HepG2 (cell line): ENCODE data around the gene HECTD4. TPM values are rescaled to one million over a fixed set of nuclear protein-coding genes. Genes with fewer than 3 reads are reported as not detected.

ENCODE experiments used
- CBX1 ChIP-seq: IDR thresholded peaks from one replicate; pipeline ENCODE4 v1.6.1; 2016; ENCODE audit warnings: antibody characterized with exemption, low read depth
- CHD4 ChIP-seq: fragments of 200-600 bp; sonication (generic); IDR thresholded peaks from 2 replicates; pipeline ENCODE4 v1.7.0; 2017; ENCODE audit warnings: mild to moderate bottlenecking, low read length, borderline replicate concordance
- GMEB1 ChIP-seq: sonication (generic); formaldehyde crosslinking; IDR thresholded peaks from 2 replicates; pipeline ENCODE4 v1.5.1; 2020; ENCODE audit warnings: missing genetic modification reagents, mild to moderate bottlenecking, borderline replicate concordance
- GMEB2 ChIP-seq: IDR thresholded peaks from 2 replicates; pipeline ENCODE4 v1.6.1; 2016; ENCODE audit warnings: missing biosample characterization, missing genetic modification reagents, low read depth
- GTF2F1 ChIP-seq: fragments of 150-350 bp; IDR thresholded peaks from 2 replicates; pipeline ENCODE4 v1.6.1; 2014; ENCODE audit warnings: low read length
- ISX ChIP-seq: sonication (generic); formaldehyde crosslinking; conservative IDR thresholded peaks from 2 replicates; pipeline ENCODE4 v1.5.0; 2020; ENCODE audit warnings: missing genetic modification reagents
- KDM2A ChIP-seq: sonication (generic); formaldehyde crosslinking; IDR thresholded peaks from 2 replicates; pipeline ENCODE4 v1.4.0; 2020; ENCODE audit warnings: low read depth, missing genetic modification reagents, borderline replicate concordance
- LCORL ChIP-seq, 2 experiments: fragments of 450-650 bp in 1 of 2; sonication (generic) in 1 of 2; formaldehyde crosslinking in 1 of 2; IDR thresholded peaks; 2 replicates each; pipeline versions ENCODE4 v1.5.0 to v1.6.1; 2017 to 2020; ENCODE audit warnings: antibody characterized with exemption in 1 of 2, missing genetic modification reagents in 1 of 2
- PITX1 ChIP-seq: sonication (generic); formaldehyde crosslinking; IDR thresholded peaks from 2 replicates; pipeline ENCODE4 v1.5.1; 2020; ENCODE audit warnings: mild to moderate bottlenecking, missing genetic modification reagents
- SNAI1 ChIP-seq: sonication (generic); formaldehyde crosslinking; IDR thresholded peaks from 2 replicates; pipeline ENCODE4 v1.5.0; 2020; ENCODE audit warnings: mild to moderate bottlenecking, missing genetic modification reagents, borderline replicate concordance
- TSC22D2 ChIP-seq: sonication (generic); formaldehyde crosslinking; IDR thresholded peaks from 2 replicates; pipeline ENCODE4 v1.5.1; 2020; ENCODE audit warnings: missing genetic modification reagents, mild to moderate bottlenecking, borderline replicate concordance
- ZBTB8A ChIP-seq: sonication (generic); formaldehyde crosslinking; IDR thresholded peaks from 2 replicates; pipeline ENCODE4 v1.4.0; 2020; ENCODE audit warnings: mild to moderate bottlenecking, low read depth, missing genetic modification reagents, borderline replicate concordance
- ZNF124 ChIP-seq: sonication (generic); formaldehyde crosslinking; IDR thresholded peaks from 2 replicates; pipeline ENCODE4 v1.4.0; 2020; ENCODE audit warnings: missing genetic modification reagents
- ZNF138 ChIP-seq: sonication (generic); formaldehyde crosslinking; IDR thresholded peaks from 2 replicates; pipeline ENCODE4 v1.5.0; 2020; ENCODE audit warnings: mild to moderate bottlenecking, low read depth, missing genetic modification reagents
- ZNF605 ChIP-seq: sonication (generic); formaldehyde crosslinking; IDR thresholded peaks from 2 replicates; pipeline ENCODE4 v1.8.0; 2022; ENCODE audit warnings: mild to moderate bottlenecking, missing genetic modification reagents
- ZNF841 ChIP-seq: sonication (generic); formaldehyde crosslinking; IDR thresholded peaks from 2 replicates; pipeline ENCODE4 v1.8.1; 2023; ENCODE audit warnings: missing genetic modification reagents, borderline replicate concordance
- ZNF879 ChIP-seq: sonication (generic); formaldehyde crosslinking; IDR thresholded peaks from 2 replicates; pipeline ENCODE4 v1.8.1; 2023; ENCODE audit warnings: missing genetic modification reagents
- ZZZ3 ChIP-seq: sonication (generic); formaldehyde crosslinking; IDR thresholded peaks from 2 replicates; pipeline ENCODE4 v1.4.0; 2020; ENCODE audit warnings: missing genetic modification reagents, mild to moderate bottlenecking, borderline replicate concordance
- polyA plus RNA-seq, 8 experiments: library from polyadenylated mRNA; depleted of rRNA in 3 of 8; stranded (reverse) in 7 of 8; unstranded in 1 of 8; fragments of >200 nt; fragmentation: Illumina TruSeq in 4 of 8; extraction: Trizol in 4 of 8; gene quantifications; 2 replicates each; pipeline versions ENCODE4 v1.2.1 to v1.2.3, GENCODE V29; 2011 to 2016; ENCODE audit warnings: low read depth in 4 of 8, missing spikeins in 1 of 8, mixed read lengths in 1 of 8; ENCODE audit not compliant: insufficient read depth in 1 of 8
- total RNA-seq, 5 experiments: library from RNA; depleted of rRNA; stranded (reverse); fragments of >200 nt; fragmentation: Illumina TruSeq; extraction: Trizol; gene quantifications; 2 replicates each; pipeline ENCODE4 v1.2.3, GENCODE V29; 2016; ENCODE audit warnings: low read depth in 1 of 5
- TF ChIP-seq, protein P1 (sequence below): sonication (generic); formaldehyde crosslinking; IDR thresholded peaks from 2 replicates; pipeline ENCODE4 v1.8.0; 2022; ENCODE audit warnings: mild to moderate bottlenecking, missing genetic modification reagents; ENCODE audit not compliant: insufficient replicate concordance
- TF ChIP-seq, protein P2 (sequence below): sonication (generic); formaldehyde crosslinking; IDR thresholded peaks from 2 replicates; pipeline ENCODE4 v1.4.0; 2020; ENCODE audit warnings: missing genetic modification reagents, low read depth, mild to moderate bottlenecking, borderline replicate concordance

The HECTD4 gene
- total and polyA plus RNA-seq, 2 of the 13 experiments (the other 11 are each of a cell fraction or from before 2014, with no cell fraction given), result 9.0 to 11.4 TPM

GRCh38 chr12:112374166-112374740 lies 8.0 kb downstream of the HECTD4 start (continued):
- TF ChIP-seq ZBTB8A (CRISPR knock-in tag) (no peak), CHD4 (no peak), ZNF124 (CRISPR knock-in tag) (no peak), ZZZ3 (no peak), CBX1 (no peak), GTF2F1 (no peak), KDM2A (CRISPR knock-in tag) (no peak), SNAI1 (CRISPR knock-in tag) (no peak), ISX (CRISPR knock-in tag) (no peak), ZNF605 (CRISPR knock-in tag) (peak; percentile 39; the same call in 1 of the 2 replicates), GMEB1 (CRISPR knock-in tag) (no peak), ZNF841 (CRISPR knock-in tag) (no peak), GMEB2 (CRISPR knock-in tag) (no peak), ZNF138 (CRISPR knock-in tag) (no peak), TSC22D2 (CRISPR knock-in tag) (no peak), LCORL (IDR thresholded peaks at IDR 0.05) (no peak), LCORL (CRISPR knock-in tag; IDR thresholded peaks at IDR 0.05) (no peak), PITX1 (CRISPR knock-in tag) (no peak), ZNF879 (CRISPR knock-in tag) (no peak)
- TF ChIP-seq, protein P1, sequence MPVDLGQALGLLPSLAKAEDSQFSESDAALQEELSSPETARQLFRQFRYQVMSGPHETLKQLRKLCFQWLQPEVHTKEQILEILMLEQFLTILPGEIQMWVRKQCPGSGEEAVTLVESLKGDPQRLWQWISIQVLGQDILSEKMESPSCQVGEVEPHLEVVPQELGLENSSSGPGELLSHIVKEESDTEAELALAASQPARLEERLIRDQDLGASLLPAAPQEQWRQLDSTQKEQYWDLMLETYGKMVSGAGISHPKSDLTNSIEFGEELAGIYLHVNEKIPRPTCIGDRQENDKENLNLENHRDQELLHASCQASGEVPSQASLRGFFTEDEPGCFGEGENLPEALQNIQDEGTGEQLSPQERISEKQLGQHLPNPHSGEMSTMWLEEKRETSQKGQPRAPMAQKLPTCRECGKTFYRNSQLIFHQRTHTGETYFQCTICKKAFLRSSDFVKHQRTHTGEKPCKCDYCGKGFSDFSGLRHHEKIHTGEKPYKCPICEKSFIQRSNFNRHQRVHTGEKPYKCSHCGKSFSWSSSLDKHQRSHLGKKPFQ (CRISPR knock-in tag), result peak; percentile 99
- TF ChIP-seq, protein P2, sequence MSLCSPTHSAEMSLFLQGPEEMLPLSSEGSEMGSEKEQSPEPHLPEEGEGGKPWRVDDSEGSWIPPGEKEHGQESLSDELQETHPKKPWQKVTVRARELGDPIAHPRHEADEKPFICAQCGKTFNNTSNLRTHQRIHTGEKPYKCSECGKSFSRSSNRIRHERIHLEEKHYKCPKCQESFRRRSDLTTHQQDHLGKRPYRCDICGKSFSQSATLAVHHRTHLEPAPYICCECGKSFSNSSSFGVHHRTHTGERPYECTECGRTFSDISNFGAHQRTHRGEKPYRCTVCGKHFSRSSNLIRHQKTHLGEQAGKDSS (CRISPR knock-in tag), result peak; percentile 97
